NCI-H446 treated with DMSO at 0.1 percent for 48 hours (cell line): ENCODE measurements around the gene GCHFR.

Source experiments
- DNase-seq: peaks from one replicate; lab custom pipeline; 2025; lab: John Stamatoyannopoulos, UW

GCHFR gene

GRCh38 chr15:40775740-40776536 is 12.1 kb downstream of the GCHFR start:
- DNase-seq, result no peak

GRCh38 chr15:40776537-40777141 is 12.8 kb downstream of the GCHFR start:
- DNase-seq, result no peak

DNA sequence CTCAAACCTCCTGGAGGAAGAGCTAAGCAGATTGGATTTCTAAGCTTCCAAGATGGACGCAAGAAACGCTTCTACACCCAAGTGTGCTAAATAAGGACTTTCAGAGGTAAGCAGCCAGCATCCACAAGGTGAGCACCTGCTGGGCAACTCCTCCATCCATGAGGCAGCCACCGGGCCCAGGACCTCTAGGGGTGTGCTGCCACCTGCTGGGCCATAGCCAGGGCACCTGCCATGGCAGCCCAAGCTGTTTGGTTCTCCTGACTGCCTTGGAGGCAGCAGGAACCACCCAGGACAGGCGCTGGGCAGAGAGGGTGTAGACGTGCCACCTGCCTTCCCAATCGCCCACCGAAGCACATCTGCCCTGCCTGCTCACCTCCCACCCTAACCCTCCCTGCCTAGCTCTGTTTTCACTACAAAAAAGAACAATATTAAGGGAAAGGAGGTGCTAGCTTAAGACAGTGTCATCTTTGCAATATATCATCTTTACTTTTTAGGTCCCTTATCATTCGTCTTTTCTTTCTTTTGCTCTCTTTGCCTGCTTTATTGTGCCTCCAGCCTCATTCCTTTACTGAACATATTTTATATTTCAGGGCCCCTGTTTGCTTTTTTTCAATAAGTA is 18.9 kb downstream of the GCHFR start:
- no peak for DNase-seq

- no peak for DNase-seq
Measured at GRCh38 chr15:40785164-40785563, 21.3 kb downstream of the GCHFR start.

- DNase-seq, result no peak
Measured at GRCh38 chr15:40785814-40786213, 21.9 kb downstream of the GCHFR start.

- no peak for DNase-seq
Measured at GRCh38 chr15:40787344-40787841, 23.5 kb downstream of the GCHFR start.

GRCh38 chr15:40787991-40788390 is 24.1 kb downstream of the GCHFR start:
- DNase-seq, result no peak

- DNase-seq, result no peak
Measured at GRCh38 chr15:40789119-40789518, 25.3 kb downstream of the GCHFR start.

GRCh38 chr15:40789999-40790398 is 26.1 kb downstream of the GCHFR start:
- no peak for DNase-seq

DNA sequence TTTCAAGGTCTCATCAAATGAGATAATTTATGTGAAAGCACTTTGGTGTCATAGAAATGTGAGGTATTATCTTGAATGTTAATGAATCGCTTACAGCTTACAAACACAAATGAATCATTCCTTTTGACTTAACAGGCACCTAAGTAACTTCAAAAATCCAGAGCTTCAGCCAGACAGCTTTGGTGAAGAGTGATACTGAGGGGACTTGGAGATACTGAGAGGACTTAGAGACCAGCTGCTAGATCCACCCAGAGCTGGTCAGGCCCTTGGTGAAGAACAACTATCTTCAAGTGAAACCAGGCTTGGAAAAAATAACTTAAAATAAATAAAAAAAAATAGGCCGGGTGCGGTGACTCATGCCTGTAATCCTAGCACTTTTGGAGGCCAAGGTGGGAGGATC is 26.9 kb downstream of the GCHFR start:
- no peak for DNase-seq

GRCh38 chr15:40792394-40792793 is 28.5 kb downstream of the GCHFR start:
- DNase-seq, result no peak

DNA sequence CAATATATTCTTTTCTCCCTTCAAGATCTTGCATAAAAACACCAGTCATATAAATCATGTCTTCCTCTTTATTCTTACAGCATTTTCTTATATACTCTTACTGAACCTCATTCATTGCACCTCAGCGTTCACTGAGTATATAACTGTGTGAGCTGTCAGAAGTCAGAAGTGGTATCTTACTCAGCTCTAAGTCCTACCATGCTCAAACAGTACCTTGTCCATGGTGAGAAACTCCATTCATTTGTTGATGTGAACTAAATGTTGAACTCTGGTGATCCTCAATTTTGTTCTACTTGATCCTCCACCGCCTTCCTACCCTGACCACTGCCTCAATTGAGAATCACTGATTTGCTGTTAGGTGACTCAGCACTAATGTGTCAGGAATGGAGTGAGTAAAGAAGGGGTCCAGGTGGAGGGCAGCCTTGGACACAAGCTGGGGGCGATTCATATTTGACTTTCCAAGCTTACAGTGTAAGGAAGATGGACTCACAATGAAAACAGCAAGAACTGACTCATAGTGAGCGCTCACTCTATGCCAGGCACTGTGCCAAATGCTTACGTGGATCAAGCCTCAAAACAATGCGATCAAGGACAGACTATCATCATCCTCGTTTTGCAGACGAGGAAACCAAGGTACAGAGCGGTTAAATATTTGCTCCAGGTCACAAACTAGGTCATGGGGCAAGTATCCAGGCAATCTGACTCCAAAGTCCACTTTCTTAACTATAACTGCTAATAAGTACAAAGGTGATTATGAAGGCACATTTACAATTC is 29.5 kb downstream of the GCHFR start:
- DNase-seq, result no peak

- DNase-seq, result no peak
Measured at GRCh38 chr15:40796041-40796440, 32.2 kb downstream of the GCHFR start.

- DNase-seq, result no peak
Measured at GRCh38 chr15:40796512-40796911, 32.6 kb downstream of the GCHFR start.

- no peak for DNase-seq
Measured at GRCh38 chr15:40799523-40799922, 35.7 kb downstream of the GCHFR start.

GRCh38 chr15:40803076-40803475 is 39.2 kb downstream of the GCHFR start:
- no peak for DNase-seq

DNA sequence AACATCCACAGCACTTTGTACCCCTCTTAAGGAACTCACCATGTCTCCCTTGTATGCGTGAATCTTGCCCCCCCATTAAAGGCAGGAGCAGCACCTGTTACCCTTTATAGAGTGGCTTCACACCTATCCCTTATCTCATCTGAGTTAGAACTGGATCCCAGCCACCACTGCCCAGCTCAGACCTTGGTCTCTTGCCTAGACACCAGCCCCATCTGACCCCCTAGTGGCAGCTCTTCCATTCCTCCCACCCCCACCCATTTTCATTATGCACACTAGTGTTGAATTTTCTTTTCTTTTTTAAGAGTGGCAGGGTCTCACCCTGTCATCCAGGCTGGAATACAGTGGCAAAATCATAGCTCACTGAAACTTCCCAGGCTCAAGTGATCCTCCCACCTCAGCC is 39.8 kb downstream of the GCHFR start:
- DNase-seq, result no peak

DNA sequence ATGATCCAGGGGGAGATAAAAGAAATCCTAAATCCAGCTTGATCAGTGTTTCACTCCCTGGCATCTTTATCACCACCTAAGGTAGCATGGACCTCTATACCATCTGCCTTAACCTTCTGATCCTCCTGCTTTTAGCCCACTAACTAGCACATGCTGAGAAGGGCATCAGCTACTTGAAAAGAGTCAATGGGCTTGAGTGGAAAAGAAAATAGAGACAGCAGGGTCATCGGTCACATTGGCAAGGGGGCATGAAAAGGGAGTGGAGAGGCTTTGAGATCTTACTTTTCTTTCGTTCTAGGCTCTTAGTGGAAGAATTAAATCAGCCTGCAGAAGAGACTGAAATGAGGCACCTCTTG is 42.8 kb downstream of the GCHFR start:
- DNase-seq, result peak; percentile 27

DNA sequence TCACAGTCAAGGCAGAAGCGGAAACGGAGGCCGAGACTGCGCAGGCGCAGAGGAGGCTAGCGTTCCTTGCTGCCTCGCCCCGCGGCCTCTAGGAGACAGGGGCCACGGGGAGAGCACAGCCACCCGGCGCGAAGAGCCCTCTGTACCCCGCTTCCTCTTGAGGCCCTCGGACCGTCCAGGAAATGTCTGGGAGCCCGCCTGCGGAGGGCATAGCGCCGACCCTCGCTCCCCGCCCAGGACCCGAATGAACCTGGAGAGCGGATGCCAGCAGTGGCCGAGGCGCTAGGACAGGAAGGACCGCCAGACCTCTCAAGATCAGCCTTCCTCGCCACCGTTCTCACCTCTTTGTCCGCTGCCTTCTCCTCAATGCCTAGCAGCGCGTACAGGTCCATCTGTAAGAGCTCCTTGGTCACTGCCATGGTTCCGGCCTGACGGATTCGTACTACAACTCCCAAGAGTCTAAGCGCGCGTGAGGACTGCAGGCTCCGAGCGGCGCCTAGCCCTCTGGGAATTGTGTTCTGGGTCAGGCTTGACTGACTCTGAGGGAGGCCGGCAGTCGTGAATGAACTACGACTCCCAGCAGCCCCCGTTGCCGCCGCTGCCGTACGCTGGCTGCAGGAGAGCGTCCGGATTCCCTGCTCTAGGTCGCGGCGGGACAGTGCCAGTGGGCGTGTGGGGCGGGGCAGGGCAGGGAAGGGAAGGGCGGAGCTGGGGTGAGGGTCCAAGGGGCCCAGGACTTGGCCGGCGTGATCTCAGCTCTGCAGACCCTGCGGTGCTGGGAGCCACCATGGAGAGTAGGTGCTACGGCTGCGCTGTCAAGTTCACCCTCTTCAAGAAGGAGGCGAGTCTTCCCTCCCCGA is 43.4 kb downstream of the GCHFR start, which contains the start of the genes DNAJC17 and ZFYVE19:
DNAJC17 (minus strand) TSS at position 446 of the 860 bp plus-strand sequence; CDS start at position 419, 27 bp downstream.
ZFYVE19 (plus strand) TSS at position 62 of the 860 bp plus-strand sequence; CDS start at position 563, 501 bp downstream.
- DNase-seq, result peak; percentile 95

DNA sequence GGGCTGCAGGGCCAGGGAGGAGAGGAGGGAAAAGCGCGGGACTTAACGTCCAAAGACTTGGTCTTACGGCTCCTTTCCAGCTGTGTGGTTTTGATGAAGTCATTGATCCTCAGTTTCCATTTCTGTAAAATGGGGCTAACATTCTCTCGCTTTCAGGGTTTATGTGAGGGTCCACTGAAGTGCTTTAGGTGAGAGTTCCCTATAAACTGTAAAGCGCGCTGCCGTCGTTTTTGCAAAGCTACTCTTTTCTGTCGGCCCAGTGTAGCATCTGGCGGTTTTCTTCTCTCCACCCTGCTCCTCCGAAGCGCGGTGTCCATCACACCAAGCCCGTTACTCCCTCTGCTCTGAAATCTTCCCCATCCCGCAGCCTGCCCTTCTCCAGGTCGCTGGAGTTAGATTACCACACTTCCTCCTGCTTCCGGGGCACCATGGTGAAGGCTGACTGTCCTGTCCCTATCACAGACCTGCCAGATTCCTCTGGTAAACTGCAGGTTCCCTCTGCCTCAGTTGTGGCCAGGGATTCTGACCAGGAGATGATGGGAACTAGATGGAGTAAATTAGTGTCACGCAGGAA is 44.1 kb downstream of the GCHFR start:
- DNase-seq, result no peak
